Sigmoid colon (tissue), 7 donors: ENCODE measurements around the gene RUSF1. TPM values are rescaled to one million over a fixed set of nuclear protein-coding genes. Genes with fewer than 3 reads are reported as not detected.

Experiments used
- DNase-seq: peaks from one replicate; pipeline ENCODE4 v3.0.0-alpha.2; 2019
- H3K27ac ChIP-seq, 4 donors: fragments of 200-600 bp; sonication (generic); one replicate each; pipeline ENCODE4 v1.5.1; 2016 to 2019; ENCODE audit warnings: mild to moderate bottlenecking in 1 of 4
- H3K27me3 ChIP-seq, 3 donors: fragments of 200-600 bp; sonication (generic); one replicate each; pipeline ENCODE4 v1.5.1; 2019; ENCODE audit warnings: mild to moderate bottlenecking in 1 of 3
- H3K36me3 ChIP-seq, 4 donors: fragments of 200-600 bp; sonication (generic); one replicate each; pipeline ENCODE4 v1.5.1; 2016 to 2019
- H3K4me1 ChIP-seq, 4 donors: fragments of 200-600 bp; sonication (generic); one replicate each; pipeline ENCODE4 v1.5.1; 2017 to 2019
- H3K4me3 ChIP-seq, 4 donors: fragments of 200-600 bp; sonication (generic); one replicate each; pipeline ENCODE4 v1.5.1; 2017 to 2019; ENCODE audit warnings: mild to moderate bottlenecking in 2 of 4, moderate library complexity in 1 of 4
- H3K9me3 ChIP-seq, 4 donors: fragments of 200-600 bp in 3 of 4; sonication (generic) in 3 of 4; one replicate each; pipeline versions ENCODE4 v1.5.1 to v1.6.1; 2013 to 2019
- CTCF ChIP-seq, 4 experiments: fragments of 450-650 bp in 3 of 4; fragments of 200-600 bp in 1 of 4; IDR thresholded peaks; one replicate each; pipeline ENCODE4 v1.5.1; 2016 to 2019; ENCODE audit warnings: antibody characterized with exemption in 4 of 4, mild to moderate bottlenecking in 3 of 4, moderate library complexity in 2 of 4
- EP300 ChIP-seq, 4 donors: sonication (generic); formaldehyde crosslinking; IDR thresholded peaks; one replicate each; pipeline ENCODE4 v1.6.1; 2017; ENCODE audit warnings: antibody characterized with exemption in 4 of 4
- POLR2A ChIP-seq, 2 donors: fragments of 450-650 bp; IDR thresholded peaks; one replicate each; pipeline ENCODE4 v1.6.1; 2016; ENCODE audit warnings: antibody characterized with exemption in 2 of 2, mild to moderate bottlenecking in 2 of 2, moderate library complexity in 2 of 2
- POLR2AphosphoS5 ChIP-seq, 4 donors: sonication (generic); formaldehyde crosslinking; IDR thresholded peaks; one replicate each; pipeline ENCODE4 v1.6.1; 2017; ENCODE audit warnings: antibody characterized with exemption in 4 of 4
- WGBS, 2 donors: extraction: QIAGEN DNeasy Blood & Tissue Kit; methylation state at CpG; one replicate each; pipeline ENCODE4 v1.1.7; 2013; 5-methylcytosine and 5-hydroxymethylcytosine counted together
- intact Hi-C: fragments of 100-400 bp; cut with DNase I; formaldehyde crosslinking; loops from one replicate; pipeline ENCODE4 v1.15.1; 2023
- polyA plus RNA-seq, 3 donors: library from polyadenylated mRNA; stranded (reverse); fragments of 200-250 nt; gene quantifications; one replicate each; pipeline ENCODE4 v1.2.3, GENCODE V29; 2013
- total RNA-seq, 4 donors: library from RNA; depleted of rRNA; stranded (reverse); fragments of >200 nt; gene quantifications; one replicate each; pipeline ENCODE4 v1.1.0, GENCODE V29; 2016
- donor health status: healthy with polysubstance abuse.
- donor health status: Bipolar disorder and iron deficiency.
- donor health status: healthy.

The RUSF1 gene
- total and polyA plus RNA-seq, 7 donors, result 7.9 to 67.0 (median 36.5) TPM

GRCh38 chr16:31473264-31473984 is 34.8 kb downstream of the RUSF1 start:
- Histone ChIP-seq H3K36me3 (peaks cover 36 to 51% (median 49%) of the 10 kb centered on the region in 4 donors), H3K9me3 (no peaks in the 10 kb centered on the region), H3K27me3 (no peaks in the 10 kb centered on the region), H3K4me3 (peak overlapping the region in 3 of 4 donors; percentile 79 to 90 (median 89)), H3K27ac (peak overlapping the region; percentile 98 to 99 (median 98)), H3K4me1 (peaks cover 0 to 65% (median 60%) of the 10 kb centered on the region in 4 donors)
- no peak for DNase-seq
- 89 to 90% methylated on average over 17 of the region's 17 CpGs for WGBS, 2 donors
- intact Hi-C loops, result loop anchor here (2.0 to 10.0 kb wide), 2 partner anchors 35 to 241 kb away; partner anchors contain the start of gene RUSF1
- TF ChIP-seq POLR2A (IDR thresholded peaks at IDR 0.05) (no peak), CTCF (IDR thresholded peaks at IDR 0.05) (no peak)

- Histone ChIP-seq H3K9me3 (no peaks in the 10 kb centered on the region), H3K4me1 (peaks cover 0 to 62% (median 59%) of the 10 kb centered on the region in 4 donors), H3K36me3 (peaks cover 33 to 46% (median 44%) of the 10 kb centered on the region in 4 donors), H3K4me3 (peak overlapping the region; percentile 79 to 95 (median 90)), H3K27ac (peak overlapping the region; percentile 98 to 99 (median 98)), H3K27me3 (no peaks in the 10 kb centered on the region)
- DNase-seq, result peak; percentile 99
- TF ChIP-seq EP300 (IDR thresholded peaks at IDR 0.05) (no peak), CTCF (IDR thresholded peaks at IDR 0.05) (peak; percentile 79 to 92 (median 86)), POLR2A (IDR thresholded peaks at IDR 0.05) (peak in 1 of 2 donors; percentile 55), POLR2AphosphoS5 (IDR thresholded peaks at IDR 0.05) (peak; percentile 84 to 92 (median 90))
- intact Hi-C loops, result loop anchor here (2.0 to 10.0 kb wide), 2 partner anchors 36 to 242 kb away; partner anchors contain the start of gene RUSF1
- 34 to 47% methylated on average over 20 of the region's 20 CpGs for WGBS, 2 donors
Measured at GRCh38 chr16:31472709-31473203, 35.4 kb downstream of the RUSF1 start.

GRCh38 chr16:31471875-31472708 is 36.1 kb downstream of the RUSF1 start, which contains the start of gene TGFB1I1:
TGFB1I1 (plus strand) TSS chr16:31472152; CDS start chr16:31472189, 37 bp downstream.
- 2% methylated on average over 61 to 63 of the region's 63 CpGs for WGBS, 2 donors
- intact Hi-C loops, result loop anchor here (1.0 to 10.0 kb wide), 3 partner anchors 12 to 243 kb away; partner anchors contain the start of gene RUSF1
- peaks cover 0 to 56% (median 53%) of the 10 kb centered on the region in 4 donors for H3K4me1 ChIP-seq
- peak; percentile 94 for DNase-seq
- no peaks in the 10 kb centered on the region for H3K9me3 ChIP-seq
- H3K27ac ChIP-seq, result peak within 1 kb of the TSS; percentile 98 to 99 (median 98)
- TF ChIP-seq EP300 (IDR thresholded peaks at IDR 0.05), result no peak
- peak; percentile 54 to 84 (median 71) for TF ChIP-seq POLR2AphosphoS5 (IDR thresholded peaks at IDR 0.05)
- TF ChIP-seq CTCF (IDR thresholded peaks at IDR 0.05), result no peak
- peak in 1 of 2 donors; percentile 48 for TF ChIP-seq POLR2A (IDR thresholded peaks at IDR 0.05)
- no peaks in the 10 kb centered on the region for H3K27me3 ChIP-seq
- peak within 1 kb of the TSS; percentile 79 to 95 (median 90) for H3K4me3 ChIP-seq
- H3K36me3 ChIP-seq, result peaks cover 26 to 41% (median 38%) of the 10 kb centered on the region in 4 donors

- peak overlapping the region; percentile 79 to 95 (median 90) for H3K4me3 ChIP-seq
- H3K36me3 ChIP-seq, result peaks cover 25 to 41% (median 37%) of the 10 kb centered on the region in 4 donors
- no peak for TF ChIP-seq POLR2A (IDR thresholded peaks at IDR 0.05)
- no peak for TF ChIP-seq POLR2AphosphoS5 (IDR thresholded peaks at IDR 0.05)
- TF ChIP-seq EP300 (IDR thresholded peaks at IDR 0.05), result no peak
- TF ChIP-seq CTCF (IDR thresholded peaks at IDR 0.05), result no peak
- intact Hi-C loops, result loop anchor here (1.0 to 10.0 kb wide), 2 partner anchors 11 to 243 kb away; a partner anchor contains a TSS
- 48 to 59% methylated on average over 15 of the region's 15 CpGs for WGBS, 2 donors
- peak overlapping the region; percentile 98 to 99 (median 98) for H3K27ac ChIP-seq
- DNase-seq, result no peak
- no peaks in the 10 kb centered on the region for H3K27me3 ChIP-seq
- H3K4me1 ChIP-seq, result peaks cover 0 to 48% (median 45%) of the 10 kb centered on the region in 4 donors
- no peaks in the 10 kb centered on the region for H3K9me3 ChIP-seq
Measured at GRCh38 chr16:31471241-31471874, 36.8 kb downstream of the RUSF1 start.
